Thymus (tissue), 2 donors: ENCODE measurements around the gene CRYGB. TPM values are rescaled to one million over a fixed set of nuclear protein-coding genes. Genes with fewer than 3 reads are reported as not detected.

ENCODE experiments used
- polyA plus RNA-seq: library from polyadenylated mRNA; stranded (reverse); fragments of 200-250 nt; gene quantifications from one replicate; pipeline ENCODE4 v1.2.3, GENCODE V29; 2013
- total RNA-seq: library from RNA; stranded (reverse); fragments of 120-200 nt; gene quantifications from one replicate; pipeline ENCODE4 v1.2.4, GENCODE V29; 2013
- donor health status: healthy.

CRYGB gene
- total and polyA plus RNA-seq, 2 donors, result 0.16 TPM; not detected in 1

Other genes starting within 250 kb of the CRYGB start
- gene PLEKHM3, start 120.6 kb downstream of the CRYGB start, total RNA-seq, result 8.8 TPM
- 8.2 TPM for gene PLEKHM3, start 120.6 kb downstream of the CRYGB start, polyA plus RNA-seq
- gene CRYGD, start 21.6 kb downstream of the CRYGB start, total RNA-seq, result not detected
- gene CRYGD, start 21.6 kb downstream of the CRYGB start, polyA plus RNA-seq, result 0.27 TPM
- not detected for gene CRYGC, start 16.3 kb downstream of the CRYGB start, total RNA-seq
- not detected for gene CRYGC, start 16.3 kb downstream of the CRYGB start, polyA plus RNA-seq
- 0.09 TPM for gene CRYGA, start 17.4 kb upstream of the CRYGB start, total RNA-seq
- 0.11 TPM for gene CRYGA, start 17.4 kb upstream of the CRYGB start, polyA plus RNA-seq
- gene C2orf80, start 43.9 kb upstream of the CRYGB start, total RNA-seq, result not detected
- gene C2orf80, start 43.9 kb upstream of the CRYGB start, polyA plus RNA-seq, result 0.07 TPM
- gene IDH1, start 108.9 kb upstream of the CRYGB start, total RNA-seq, result 32.8 TPM
- gene IDH1, start 108.9 kb upstream of the CRYGB start, polyA plus RNA-seq, result 51.3 TPM
- 25.7 TPM for gene PIKFYVE, start 120.1 kb upstream of the CRYGB start, total RNA-seq
- 13.0 TPM for gene PIKFYVE, start 120.1 kb upstream of the CRYGB start, polyA plus RNA-seq